ENCODE results near the gene MT1B. TPM values are rescaled to one million over a fixed set of nuclear protein-coding genes. Genes with fewer than 3 reads are reported as not detected.

MT1B gene
- total and polyA plus RNA-seq, 9 of the 15 experiments (the other 6 are each of a cell fraction or from before 2014, with no cell fraction given), result not detected

DNA sequence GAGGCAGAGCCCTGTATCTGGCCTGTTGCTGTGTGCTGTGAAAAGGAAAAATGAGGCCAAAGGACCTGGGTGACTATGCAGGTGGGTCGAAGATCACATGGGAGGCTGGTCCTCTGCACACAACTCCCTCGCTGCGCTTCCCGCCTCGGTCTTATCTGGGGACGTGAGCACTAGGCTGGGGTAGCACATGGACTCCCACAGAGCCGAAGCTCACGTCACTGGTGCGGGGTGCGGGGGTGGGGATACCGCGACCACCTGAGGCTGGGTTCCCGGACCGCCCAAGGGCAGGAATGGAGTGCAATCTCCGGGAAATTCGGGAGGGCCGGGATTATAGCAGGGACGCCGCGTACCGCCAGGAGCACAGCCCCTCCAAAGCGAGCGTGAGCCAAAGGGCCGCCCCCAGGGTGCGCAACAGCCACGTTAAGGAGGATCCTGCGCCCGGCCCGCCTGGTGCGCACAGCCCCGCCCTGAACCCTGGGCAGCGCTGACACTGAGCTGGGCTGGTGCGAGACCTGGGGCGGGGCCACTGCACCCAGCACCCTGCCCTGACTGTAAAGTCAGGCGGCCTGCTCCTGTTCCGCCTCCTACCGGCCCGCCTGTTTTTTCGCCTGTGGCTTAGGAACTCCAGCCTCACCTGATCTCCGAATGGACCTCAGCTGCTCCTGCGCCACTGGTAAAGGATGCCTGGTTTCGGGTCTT lies 8.5 kb upstream of the MT1B start (continued):
- TF ChIP-seq, protein P1, sequence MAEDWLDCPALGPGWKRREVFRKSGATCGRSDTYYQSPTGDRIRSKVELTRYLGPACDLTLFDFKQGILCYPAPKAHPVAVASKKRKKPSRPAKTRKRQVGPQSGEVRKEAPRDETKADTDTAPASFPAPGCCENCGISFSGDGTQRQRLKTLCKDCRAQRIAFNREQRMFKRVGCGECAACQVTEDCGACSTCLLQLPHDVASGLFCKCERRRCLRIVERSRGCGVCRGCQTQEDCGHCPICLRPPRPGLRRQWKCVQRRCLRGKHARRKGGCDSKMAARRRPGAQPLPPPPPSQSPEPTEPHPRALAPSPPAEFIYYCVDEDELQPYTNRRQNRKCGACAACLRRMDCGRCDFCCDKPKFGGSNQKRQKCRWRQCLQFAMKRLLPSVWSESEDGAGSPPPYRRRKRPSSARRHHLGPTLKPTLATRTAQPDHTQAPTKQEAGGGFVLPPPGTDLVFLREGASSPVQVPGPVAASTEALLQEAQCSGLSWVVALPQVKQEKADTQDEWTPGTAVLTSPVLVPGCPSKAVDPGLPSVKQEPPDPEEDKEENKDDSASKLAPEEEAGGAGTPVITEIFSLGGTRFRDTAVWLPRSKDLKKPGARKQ (CRISPR knock-in tag; IDR thresholded peaks at IDR 0.05), result no peak
- TF ChIP-seq DACH1 (IDR thresholded peaks at IDR 0.05; ENCODE audit: partially characterized antibody) (no peak), RBM14 (IDR thresholded peaks at IDR 0.05; ENCODE audit: borderline replicate concordance, insufficient read depth, low read depth, low read length) (no peak), ZNF785 (CRISPR knock-in tag; IDR thresholded peaks at IDR 0.05) (no peak), ZBTB7A (IDR thresholded peaks at IDR 0.05; ENCODE audit: borderline replicate concordance, control insufficient read depth, low read depth, low read length) (no peak), L3MBTL2 (IDR thresholded peaks at IDR 0.05) (peak; percentile 94), ZNF561 (CRISPR knock-in tag; conservative IDR thresholded peaks at IDR 0.05) (no peak)
- TF ChIP-seq, protein P2, sequence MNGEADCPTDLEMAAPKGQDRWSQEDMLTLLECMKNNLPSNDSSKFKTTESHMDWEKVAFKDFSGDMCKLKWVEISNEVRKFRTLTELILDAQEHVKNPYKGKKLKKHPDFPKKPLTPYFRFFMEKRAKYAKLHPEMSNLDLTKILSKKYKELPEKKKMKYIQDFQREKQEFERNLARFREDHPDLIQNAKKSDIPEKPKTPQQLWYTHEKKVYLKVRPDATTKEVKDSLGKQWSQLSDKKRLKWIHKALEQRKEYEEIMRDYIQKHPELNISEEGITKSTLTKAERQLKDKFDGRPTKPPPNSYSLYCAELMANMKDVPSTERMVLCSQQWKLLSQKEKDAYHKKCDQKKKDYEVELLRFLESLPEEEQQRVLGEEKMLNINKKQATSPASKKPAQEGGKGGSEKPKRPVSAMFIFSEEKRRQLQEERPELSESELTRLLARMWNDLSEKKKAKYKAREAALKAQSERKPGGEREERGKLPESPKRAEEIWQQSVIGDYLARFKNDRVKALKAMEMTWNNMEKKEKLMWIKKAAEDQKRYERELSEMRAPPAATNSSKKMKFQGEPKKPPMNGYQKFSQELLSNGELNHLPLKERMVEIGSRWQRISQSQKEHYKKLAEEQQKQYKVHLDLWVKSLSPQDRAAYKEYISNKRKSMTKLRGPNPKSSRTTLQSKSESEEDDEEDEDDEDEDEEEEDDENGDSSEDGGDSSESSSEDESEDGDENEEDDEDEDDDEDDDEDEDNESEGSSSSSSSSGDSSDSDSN (IDR thresholded peaks at IDR 0.05; ENCODE audit: borderline replicate concordance in 1 of 2, low read depth in 2 of 2, low read length in 2 of 2), result no peak
- TF ChIP-seq, protein P3, sequence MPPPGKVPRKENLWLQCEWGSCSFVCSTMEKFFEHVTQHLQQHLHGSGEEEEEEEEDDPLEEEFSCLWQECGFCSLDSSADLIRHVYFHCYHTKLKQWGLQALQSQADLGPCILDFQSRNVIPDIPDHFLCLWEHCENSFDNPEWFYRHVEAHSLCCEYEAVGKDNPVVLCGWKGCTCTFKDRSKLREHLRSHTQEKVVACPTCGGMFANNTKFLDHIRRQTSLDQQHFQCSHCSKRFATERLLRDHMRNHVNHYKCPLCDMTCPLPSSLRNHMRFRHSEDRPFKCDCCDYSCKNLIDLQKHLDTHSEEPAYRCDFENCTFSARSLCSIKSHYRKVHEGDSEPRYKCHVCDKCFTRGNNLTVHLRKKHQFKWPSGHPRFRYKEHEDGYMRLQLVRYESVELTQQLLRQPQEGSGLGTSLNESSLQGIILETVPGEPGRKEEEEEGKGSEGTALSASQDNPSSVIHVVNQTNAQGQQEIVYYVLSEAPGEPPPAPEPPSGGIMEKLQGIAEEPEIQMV (tag; conservative IDR thresholded peaks at IDR 0.05; ENCODE audit: low read depth), result no peak
